ENCODE results near the gene CD34.

DNA sequence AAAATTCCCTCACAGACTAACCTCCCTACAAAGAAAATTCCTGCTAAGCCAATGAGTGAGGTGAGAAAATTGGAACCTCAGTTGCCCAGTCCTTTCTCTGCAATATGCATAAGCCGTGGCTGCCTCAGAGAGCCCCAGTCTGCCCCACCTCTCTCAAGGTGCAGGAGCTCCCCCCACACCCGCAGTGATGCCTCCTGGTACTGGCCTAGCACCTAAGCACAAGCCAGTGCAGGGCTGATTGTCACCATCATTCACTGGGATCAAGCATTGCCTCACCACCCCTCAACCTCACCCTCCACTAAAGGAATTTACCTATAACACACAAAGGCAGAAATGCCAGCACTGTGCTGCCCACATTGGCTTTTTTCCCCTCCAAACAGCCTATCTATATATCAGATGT, 56.9 kb downstream of the CD34 start:
- TF ChIP-seq, protein P1, sequence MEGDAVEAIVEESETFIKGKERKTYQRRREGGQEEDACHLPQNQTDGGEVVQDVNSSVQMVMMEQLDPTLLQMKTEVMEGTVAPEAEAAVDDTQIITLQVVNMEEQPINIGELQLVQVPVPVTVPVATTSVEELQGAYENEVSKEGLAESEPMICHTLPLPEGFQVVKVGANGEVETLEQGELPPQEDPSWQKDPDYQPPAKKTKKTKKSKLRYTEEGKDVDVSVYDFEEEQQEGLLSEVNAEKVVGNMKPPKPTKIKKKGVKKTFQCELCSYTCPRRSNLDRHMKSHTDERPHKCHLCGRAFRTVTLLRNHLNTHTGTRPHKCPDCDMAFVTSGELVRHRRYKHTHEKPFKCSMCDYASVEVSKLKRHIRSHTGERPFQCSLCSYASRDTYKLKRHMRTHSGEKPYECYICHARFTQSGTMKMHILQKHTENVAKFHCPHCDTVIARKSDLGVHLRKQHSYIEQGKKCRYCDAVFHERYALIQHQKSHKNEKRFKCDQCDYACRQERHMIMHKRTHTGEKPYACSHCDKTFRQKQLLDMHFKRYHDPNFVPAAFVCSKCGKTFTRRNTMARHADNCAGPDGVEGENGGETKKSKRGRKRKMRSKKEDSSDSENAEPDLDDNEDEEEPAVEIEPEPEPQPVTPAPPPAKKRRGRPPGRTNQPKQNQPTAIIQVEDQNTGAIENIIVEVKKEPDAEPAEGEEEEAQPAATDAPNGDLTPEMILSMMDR (IDR thresholded peaks at IDR 0.05): no peak
- TF ChIP-seq POLR2A (IDR thresholded peaks at IDR 0.05): no peak
- TF ChIP-seq POLR2AphosphoS5 (IDR thresholded peaks at IDR 0.05): no peak
- TF ChIP-seq EP300 (IDR thresholded peaks at IDR 0.05): no peak

Measured in stomach (tissue), 4 donors.